ENCODE measurements around the gene MGAT3.
A peak's percentile ranks its signal among the peaks of the same experiment; 100 is the strongest.

Gene MGAT3

DNA sequence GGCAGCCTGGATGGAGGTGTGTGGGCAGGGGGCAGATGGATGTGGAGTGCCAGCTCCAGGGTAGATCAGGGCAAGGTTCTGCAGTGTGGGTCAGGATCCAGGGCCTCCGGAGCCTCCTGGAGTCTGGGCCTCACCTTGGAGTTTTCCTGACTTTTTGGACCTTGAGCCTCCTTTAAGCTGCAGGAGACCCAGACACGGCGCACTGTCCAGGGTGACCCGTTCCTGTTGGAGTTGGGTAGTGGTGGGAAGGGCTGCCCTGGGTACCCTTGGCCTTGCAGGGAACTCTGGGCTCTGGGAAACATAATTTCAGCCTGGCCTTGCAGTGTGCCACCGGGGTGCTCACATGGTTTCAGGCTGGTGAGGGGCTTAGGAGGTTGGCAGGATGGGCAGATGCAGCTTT, 17.0 kb downstream of the MGAT3 start:
- DNase-seq: no peak

GRCh38 chr22:39474351-39475111, 17.7 kb downstream of the MGAT3 start:
- DNase-seq: no peak

GRCh38 chr22:39475337-39475736, 18.5 kb downstream of the MGAT3 start:
- no peak for DNase-seq

DNA sequence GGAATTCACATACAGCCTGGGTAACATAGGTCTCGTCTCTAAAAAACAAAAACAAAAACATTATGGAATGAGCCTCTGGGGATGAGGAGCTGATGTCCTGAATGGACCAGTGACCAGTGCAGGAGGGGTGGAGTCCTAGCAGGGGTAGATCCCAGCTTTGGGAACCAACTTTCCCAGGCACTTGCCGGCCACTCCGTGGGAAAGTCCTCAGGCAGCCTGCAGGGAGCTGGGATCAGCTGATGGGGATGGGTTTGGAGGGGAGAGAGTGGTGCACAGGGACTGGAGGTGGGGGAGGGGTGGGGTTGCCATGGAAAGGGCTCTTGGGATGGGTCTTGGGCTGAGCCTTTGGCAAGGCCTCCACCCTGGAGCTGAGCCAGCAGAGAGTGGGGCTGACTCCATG, 19.1 kb downstream of the MGAT3 start:
- DNase-seq: no peak

- no peak for DNase-seq
These were observed 19.9 kb downstream of the MGAT3 start for GRCh38 chr22:39476664-39477063.

- DNase-seq: no peak
These were observed 20.7 kb downstream of the MGAT3 start for GRCh38 chr22:39477542-39477941.

- no peak for DNase-seq
These were observed 21.6 kb downstream of the MGAT3 start for GRCh38 chr22:39478441-39478850.

DNA sequence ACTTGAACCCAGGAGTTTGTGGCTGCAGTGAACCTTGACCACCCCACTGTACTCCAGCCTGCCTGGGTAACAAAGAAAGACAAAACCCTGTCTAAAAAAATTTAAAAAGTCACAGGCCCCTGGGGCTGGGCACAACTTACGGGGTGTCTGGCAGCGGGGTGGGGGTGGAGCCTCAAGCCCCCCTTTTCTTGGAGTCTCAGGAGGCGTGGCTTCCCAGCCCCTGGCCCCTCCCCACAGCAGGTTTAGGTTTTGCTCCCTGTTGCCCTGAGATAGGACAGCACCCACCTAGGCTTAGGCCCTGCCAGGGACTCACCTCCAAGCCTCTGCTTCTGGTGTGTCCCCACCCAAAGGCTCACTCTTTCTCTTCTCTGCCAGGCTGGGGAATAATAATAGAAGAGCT, 22.4 kb downstream of the MGAT3 start:
- no peak for DNase-seq

GRCh38 chr22:39480557-39480956, 23.7 kb downstream of the MGAT3 start:
- DNase-seq: no peak

DNA sequence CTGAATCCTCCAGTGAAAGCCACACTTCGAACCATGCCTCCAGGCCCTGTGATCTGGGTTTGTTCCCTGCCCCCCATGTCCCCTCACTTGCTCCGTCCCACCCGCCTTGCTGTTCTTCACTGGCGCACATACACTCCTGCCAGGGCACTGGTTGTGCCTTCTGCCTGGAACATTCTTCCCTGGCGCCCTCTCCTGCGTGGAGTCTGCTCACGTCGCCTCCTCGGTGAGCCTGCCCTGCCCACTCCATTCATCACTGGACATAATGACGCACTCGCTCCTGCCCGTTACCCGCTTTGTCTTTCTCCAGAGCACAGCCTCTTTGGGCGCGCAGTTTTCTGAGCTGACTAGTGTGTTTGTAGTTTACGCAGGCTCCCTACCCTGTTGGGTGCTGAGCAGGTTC, 24.2 kb downstream of the MGAT3 start:
- no peak for DNase-seq

DNA sequence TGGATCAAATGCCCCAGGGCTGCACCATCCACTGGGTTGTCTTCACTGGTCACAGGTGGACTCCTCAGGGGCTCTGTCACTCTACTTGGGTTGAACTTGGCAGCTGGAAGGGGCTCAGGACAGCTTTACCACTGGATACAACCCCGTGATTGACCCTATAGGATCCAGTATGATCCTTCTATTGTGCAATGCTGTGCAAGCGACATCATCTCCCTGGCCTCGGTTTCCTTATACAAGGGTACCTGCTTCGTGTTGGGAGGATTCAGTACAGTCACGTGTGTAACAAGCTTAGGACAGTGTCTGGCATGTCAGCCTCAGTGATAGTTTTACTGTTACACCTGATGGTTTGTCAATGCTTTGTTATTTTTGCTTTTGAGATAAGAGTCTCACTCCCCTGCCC, 24.8 kb downstream of the MGAT3 start:
- DNase-seq: no peak

DNA sequence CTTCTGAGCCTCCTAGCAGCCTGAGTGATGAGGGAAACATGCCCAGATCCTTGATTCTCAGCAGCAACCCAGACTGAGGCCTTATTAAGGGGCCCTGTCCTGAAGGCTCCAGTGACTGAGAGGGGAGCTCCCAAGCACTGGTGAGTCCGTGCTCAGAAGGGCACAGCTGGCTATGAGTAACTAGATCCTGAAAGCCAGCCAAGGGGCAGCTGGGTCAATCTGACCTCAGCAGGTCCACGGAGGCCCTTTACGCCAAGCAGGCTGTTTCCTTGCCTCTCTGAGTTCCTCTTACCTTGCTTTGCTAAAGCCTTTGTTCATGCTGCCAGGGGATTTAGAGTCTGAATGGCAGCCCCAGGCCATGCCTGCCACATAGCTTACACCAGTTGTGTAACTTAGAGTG, 26.0 kb downstream of the MGAT3 start:
- no peak for DNase-seq

DNA sequence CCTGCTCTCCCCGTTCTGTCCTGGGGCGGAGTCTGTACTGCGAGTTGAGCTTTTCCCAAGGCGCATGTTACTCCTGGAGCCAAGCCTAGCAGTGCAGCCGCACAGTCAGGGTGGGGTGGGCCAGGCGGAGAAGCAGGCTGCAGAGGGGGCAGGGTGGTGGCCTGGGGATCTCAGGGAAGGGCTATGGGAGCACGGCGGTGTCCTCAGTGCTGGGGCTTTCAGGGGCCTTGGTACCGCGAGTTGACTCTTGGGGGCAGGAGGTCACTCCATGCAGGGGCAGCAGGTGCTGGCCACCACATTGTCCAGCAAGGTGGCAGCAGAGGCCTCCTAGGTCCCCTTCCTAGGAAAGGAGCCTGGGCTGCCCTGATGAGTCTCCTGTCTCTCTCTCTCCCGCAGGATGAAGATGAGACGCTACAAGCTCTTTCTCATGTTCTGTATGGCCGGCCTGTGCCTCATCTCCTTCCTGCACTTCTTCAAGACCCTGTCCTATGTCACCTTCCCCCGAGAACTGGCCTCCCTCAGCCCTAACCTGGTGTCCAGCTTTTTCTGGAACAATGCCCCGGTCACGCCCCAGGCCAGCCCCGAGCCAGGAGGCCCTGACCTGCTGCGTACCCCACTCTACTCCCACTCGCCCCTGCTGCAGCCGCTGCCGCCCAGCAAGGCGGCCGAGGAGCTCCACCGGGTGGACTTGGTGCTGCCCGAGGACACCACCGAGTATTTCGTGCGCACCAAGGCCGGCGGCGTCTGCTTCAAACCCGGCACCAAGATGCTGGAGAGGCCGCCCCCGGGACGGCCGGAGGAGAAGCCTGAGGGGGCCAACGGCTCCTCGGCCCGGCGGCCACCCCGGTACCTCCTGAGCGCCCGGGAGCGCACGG, 30.4 kb downstream of the MGAT3 start:
- DNase-seq: no peak

DNA sequence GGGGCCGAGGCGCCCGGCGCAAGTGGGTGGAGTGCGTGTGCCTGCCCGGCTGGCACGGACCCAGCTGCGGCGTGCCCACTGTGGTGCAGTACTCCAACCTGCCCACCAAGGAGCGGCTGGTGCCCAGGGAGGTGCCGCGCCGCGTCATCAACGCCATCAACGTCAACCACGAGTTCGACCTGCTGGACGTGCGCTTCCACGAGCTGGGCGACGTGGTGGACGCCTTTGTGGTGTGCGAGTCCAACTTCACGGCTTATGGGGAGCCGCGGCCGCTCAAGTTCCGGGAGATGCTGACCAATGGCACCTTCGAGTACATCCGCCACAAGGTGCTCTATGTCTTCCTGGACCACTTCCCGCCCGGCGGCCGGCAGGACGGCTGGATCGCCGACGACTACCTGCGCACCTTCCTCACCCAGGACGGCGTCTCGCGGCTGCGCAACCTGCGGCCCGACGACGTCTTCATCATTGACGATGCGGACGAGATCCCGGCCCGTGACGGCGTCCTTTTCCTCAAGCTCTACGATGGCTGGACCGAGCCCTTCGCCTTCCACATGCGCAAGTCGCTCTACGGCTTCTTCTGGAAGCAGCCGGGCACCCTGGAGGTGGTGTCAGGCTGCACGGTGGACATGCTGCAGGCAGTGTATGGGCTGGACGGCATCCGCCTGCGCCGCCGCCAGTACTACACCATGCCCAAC, 31.2 kb downstream of the MGAT3 start:
- DNase-seq: no peak

DNA sequence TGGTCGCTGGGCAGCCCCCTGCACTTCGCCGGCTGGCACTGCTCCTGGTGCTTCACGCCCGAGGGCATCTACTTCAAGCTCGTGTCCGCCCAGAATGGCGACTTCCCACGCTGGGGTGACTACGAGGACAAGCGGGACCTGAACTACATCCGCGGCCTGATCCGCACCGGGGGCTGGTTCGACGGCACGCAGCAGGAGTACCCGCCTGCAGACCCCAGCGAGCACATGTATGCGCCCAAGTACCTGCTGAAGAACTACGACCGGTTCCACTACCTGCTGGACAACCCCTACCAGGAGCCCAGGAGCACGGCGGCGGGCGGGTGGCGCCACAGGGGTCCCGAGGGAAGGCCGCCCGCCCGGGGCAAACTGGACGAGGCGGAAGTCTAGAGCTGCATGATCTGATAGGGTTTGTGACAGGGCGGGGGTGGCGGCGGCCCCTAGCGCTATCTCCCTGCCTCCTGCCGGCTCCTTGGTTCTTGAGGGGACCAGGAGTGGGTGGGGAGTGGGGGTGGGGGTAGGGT, 31.8 kb downstream of the MGAT3 start:
- no peak for DNase-seq

DNA sequence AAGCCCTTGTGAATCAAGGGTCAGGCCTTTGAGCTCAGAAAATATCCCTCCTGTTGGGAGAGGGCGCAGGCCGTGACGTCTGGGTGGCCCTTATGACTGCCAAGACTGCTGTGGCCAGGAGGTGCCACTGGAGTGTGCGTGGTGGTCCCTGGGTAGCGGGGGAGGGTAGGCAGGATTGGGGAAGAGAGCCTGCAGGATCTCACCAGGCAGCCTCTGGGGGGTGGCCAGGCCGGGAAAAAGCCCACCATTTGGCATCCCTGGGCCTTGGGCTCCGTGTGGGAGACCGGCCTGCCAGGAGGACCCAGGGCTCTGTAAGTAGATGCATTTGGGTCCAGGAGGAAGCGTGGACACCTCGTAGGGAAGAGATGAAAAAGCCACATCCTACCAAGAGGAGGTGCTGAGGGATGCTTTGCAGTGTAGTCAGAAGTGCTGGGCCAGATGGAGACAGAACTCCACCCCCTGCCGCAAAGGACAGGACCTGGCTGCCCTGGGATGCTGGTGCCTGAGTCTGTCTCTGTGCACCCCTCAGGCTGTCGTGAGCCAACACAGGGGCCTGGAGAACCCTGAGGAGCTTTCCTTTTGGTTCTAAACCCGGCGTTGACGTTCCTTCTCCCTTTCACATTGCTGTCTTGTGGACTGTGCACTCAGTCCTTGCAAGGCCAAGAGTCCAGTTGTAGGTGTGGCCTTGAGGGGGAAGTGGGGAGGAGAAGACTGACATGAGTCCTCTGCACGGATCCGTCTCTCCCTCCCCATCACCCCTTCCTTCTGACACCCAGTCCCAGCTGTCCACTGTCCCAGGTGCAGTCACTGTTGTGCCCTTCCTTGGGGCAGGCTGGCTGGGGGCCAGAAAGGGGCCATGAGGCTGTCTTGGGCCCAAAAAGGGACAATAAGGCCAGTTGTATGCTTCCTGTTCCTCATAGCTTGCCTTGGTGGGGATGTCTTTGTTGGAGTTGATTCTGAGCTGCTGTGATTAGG, 32.6 kb downstream of the MGAT3 start:
- no peak for DNase-seq

DNA sequence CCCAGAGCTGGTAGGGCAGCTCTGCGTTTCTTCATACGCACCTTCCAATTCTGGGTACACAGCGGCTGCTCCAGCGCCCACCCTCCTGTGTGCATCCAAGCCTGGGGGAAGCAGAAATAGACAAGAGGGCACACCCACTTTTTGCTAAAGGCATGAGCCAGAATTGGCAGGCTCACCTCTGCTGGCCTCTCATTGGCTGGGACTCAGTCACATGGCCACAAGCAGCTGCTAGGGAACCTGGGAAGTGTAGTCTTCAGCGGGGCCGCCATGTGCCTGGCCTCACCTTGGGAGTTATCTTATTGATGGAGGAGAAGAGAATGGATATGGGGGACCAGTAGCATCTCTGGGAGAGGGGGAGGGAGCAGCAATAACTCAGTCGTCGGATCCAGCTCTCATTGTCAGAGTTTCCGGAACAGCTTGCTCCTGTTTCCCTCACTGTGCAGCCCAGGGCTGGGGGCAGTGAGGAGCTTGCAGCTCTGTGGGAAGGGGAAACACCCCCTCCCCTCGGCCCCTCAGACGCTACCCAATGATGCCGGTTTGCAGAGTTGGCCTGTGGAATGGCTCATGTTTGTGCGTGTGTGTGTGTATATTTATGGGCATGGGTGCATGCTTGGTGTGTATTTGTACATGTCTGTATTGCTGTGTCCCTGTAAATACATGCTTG, 33.5 kb downstream of the MGAT3 start:
- DNase-seq: peak; percentile 22

DNA sequence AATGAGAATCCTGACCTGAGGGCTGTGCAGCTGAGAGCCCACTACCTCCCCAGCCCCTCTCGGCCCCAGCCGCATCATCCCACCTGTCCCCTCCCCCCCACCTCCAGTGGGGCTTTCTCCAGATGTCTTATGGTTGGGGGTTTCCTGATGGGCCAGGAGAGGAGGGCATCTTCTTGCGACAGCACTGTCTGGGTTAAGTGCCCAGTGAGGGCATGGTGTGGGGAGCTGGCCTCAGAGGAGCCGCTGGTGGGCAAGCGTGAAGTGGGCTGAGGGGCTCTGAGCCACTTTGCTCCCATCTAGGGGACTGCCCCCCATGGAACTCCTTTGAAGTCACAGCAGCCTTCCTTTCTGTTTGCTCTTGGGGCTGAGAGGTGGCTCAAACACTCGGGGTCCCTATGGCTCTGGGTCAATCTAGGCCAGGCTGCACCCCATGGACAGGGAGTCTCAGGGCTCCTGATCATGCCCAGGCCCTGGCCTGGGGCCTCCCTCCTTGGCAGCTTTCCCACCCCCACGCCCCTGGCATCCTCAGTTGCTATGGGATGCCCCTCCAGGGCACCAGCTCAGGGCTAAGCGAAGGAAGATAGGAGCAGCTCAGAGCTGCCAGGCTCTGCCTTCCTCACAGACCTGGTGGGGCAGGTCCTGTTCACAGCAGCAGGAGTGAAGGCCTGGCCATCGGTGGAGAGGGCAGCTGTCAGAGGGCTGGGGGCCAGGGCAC, 34.3 kb downstream of the MGAT3 start:
- no peak for DNase-seq

DNA sequence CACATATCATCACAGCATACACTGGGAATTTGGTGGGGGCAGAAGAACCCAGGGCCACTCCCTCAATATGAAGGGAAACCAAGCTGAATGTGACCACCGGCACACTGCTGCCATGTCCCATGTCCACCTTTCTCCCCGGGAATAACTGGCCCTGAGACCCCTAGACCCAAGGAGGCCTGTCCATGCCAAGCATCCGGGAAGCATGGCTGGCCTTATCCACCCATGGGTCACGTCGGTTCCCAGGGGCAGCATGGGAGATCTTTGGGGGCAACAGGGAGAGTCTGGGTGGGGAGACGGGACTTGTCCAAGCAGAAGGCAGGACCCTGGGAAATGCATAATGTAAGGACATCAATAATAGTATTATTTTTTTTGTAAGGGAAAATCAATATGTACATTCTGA, 34.9 kb downstream of the MGAT3 start:
- DNase-seq: no peak

DNA sequence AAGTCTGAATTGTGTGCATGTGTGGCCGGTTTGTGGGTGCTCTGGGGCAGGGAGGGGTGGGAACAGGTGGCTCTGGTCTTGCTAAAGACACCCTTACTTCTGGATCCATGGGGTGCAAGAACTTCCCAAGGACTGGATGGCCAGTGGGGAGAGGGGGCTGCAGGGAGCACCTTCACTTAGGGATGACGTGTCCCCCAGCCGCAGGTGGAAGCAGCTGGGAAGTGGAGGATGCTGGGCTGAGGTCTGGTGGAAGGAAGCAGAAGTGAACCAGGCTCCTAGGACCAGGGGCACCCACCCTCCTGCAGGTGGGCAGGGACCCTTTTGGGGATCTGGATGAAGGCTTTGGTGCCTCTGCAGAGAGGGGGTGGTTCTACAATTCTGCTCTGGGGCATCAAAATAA, 35.4 kb downstream of the MGAT3 start:
- DNase-seq: no peak

- DNase-seq: no peak
These were observed 36.9 kb downstream of the MGAT3 start for GRCh38 chr22:39493759-39494158.
